OCI-LY7 (cell line): ENCODE data around the gene ZMYND15. TPM values are rescaled to one million over a fixed set of nuclear protein-coding genes. Genes with fewer than 3 reads are reported as not detected.
"Not testable (repeated sequence)": the region's sequence is repeated elsewhere in the genome, so short reads cannot be mapped to it uniquely, and the experiment has no call there.

ENCODE experiments used
- BruUV-seq: library from RNA; stranded (reverse); fragments of 400-500 nt; replicated peaks from 2 replicates; lab custom pipeline; 2021; lab: Mats Ljungman, UMichigan
- CTCF ChIA-PET: fragments of 300-600 bp; sonication (Branson Sonifier 250); formaldehyde crosslinking; loops from one replicate; lab custom pipeline; 2022; ENCODE audit warnings: antibody characterized with exemption; ENCODE audit not compliant: unreplicated experiment; lab: Charles Lee
- POLR2A ChIA-PET: fragments of 300-600 bp; sonication (Branson Sonifier 250); formaldehyde crosslinking; loops from one replicate; lab custom pipeline; 2022; ENCODE audit warnings: antibody characterized with exemption; lab: Charles Lee
- DNase-seq: peaks from one replicate; pipeline ENCODE4 v3.0.0-alpha.2; 2015; ENCODE audit warnings: low spot score
- H2AFZ ChIP-seq: fragments of 200-600 bp; sonication (generic), shearing (Covaris generic); 2 replicates; pipeline ENCODE4 v1.6.1; 2014; ENCODE audit warnings: mild to moderate bottlenecking, antibody characterized with exemption, low read length, moderate library complexity
- H3K27ac ChIP-seq: fragments of 200-600 bp; sonication (generic); 2 replicates; pipeline ENCODE4 v1.5.1; 2014; ENCODE audit warnings: mixed run types, low read depth, mild to moderate bottlenecking, moderate library complexity, low read length, inconsistent platforms; ENCODE audit not compliant: poor library complexity, severe bottlenecking
- H3K36me3 ChIP-seq: fragments of 200-600 bp; sonication (generic); 2 replicates; pipeline ENCODE4 v1.6.1; 2014; ENCODE audit warnings: mild to moderate bottlenecking, antibody characterized with exemption, low read length, moderate library complexity, mixed read lengths; ENCODE audit not compliant: insufficient read depth
- H3K4me1 ChIP-seq: fragments of 200-600 bp; sonication (generic); 2 replicates; pipeline ENCODE4 v1.5.1; 2014; ENCODE audit warnings: mild to moderate bottlenecking, low read length; ENCODE audit not compliant: insufficient read depth, poor library complexity, severe bottlenecking
- H3K4me2 ChIP-seq: fragments of 200-600 bp; sonication (generic); 2 replicates; pipeline ENCODE4 v1.6.1; 2014; ENCODE audit warnings: mild to moderate bottlenecking, low read length
- H3K4me3 ChIP-seq: fragments of 200-600 bp; sonication (generic); 2 replicates; pipeline ENCODE4 v1.5.1; 2014; ENCODE audit warnings: mild to moderate bottlenecking, low read depth, low read length; ENCODE audit not compliant: poor library complexity, severe bottlenecking
- H3K79me2 ChIP-seq: fragments of 200-600 bp; sonication (generic); 2 replicates; pipeline ENCODE4 v1.6.1; 2016; ENCODE audit warnings: low read depth, mild to moderate bottlenecking, low read length, moderate library complexity, mixed read lengths; ENCODE audit not compliant: insufficient read depth
- H3K9me2 ChIP-seq: fragments of 200-600 bp; sonication (generic); 2 replicates; pipeline ENCODE4 v1.6.1; 2016; ENCODE audit warnings: mild to moderate bottlenecking, low read length, mixed read lengths; ENCODE audit not compliant: insufficient read depth
- H3K9me3 ChIP-seq: fragments of 200-600 bp; sonication (generic); 2 replicates; pipeline ENCODE4 v1.6.1; 2014; ENCODE audit warnings: mild to moderate bottlenecking, mixed run types, low read length, mixed read lengths
- H4K20me1 ChIP-seq: fragments of 200-600 bp; sonication (generic); 2 replicates; pipeline ENCODE4 v1.6.1; 2014; ENCODE audit warnings: mild to moderate bottlenecking, antibody characterized with exemption, low read length, moderate library complexity, mixed read lengths; ENCODE audit not compliant: insufficient read depth
- CTCF ChIP-seq: fragments of 200-600 bp; sonication (generic); conservative IDR thresholded peaks from 2 replicates; pipeline ENCODE4 v1.5.1; 2014; ENCODE audit warnings: mild to moderate bottlenecking, antibody characterized with exemption, low read length, moderate library complexity, mixed read lengths
- EZH2phosphoT487 ChIP-seq: fragments of 200-600 bp; sonication (generic); IDR thresholded peaks from 2 replicates; pipeline ENCODE4 v1.6.1; 2018; ENCODE audit warnings: low read depth, borderline replicate concordance, mild to moderate bottlenecking, mixed run types, antibody characterized with exemption, low read length, moderate library complexity, mixed read lengths
- intact Hi-C: fragments of 100-400 bp; cut with micrococcal nuclease; formaldehyde crosslinking; loops from one replicate; pipeline ENCODE4 v1.10.0; 2022; ENCODE audit not compliant: unreplicated experiment
- total RNA-seq, 2 experiments: library from RNA; depleted of rRNA in 1 of 2; stranded (reverse); fragments of >200 nt in 1 of 2; shearing (Covaris generic) in 1 of 2; gene quantifications; 2 replicates each; pipeline ENCODE4 v1.2.3, GENCODE V29; 2014 to 2022

The ZMYND15 gene
- total RNA-seq, 2 experiments from 2014 or later, result not detected

GRCh38 chr17:4711661-4712181, 27.9 kb upstream of the ZMYND15 start:
- Histone ChIP-seq H4K20me1 (no peaks in the 10 kb centered on the region), H3K4me3 (peak overlapping the region; percentile 85), H3K4me2 (peak overlapping the region; percentile 80), H3K27ac (peak overlapping the region; percentile 64), H2AFZ (no peak overlapping the region), H3K4me1 (peaks cover 26% of the 10 kb centered on the region), H3K9me2 (no peaks in the 10 kb centered on the region), H3K36me3 (peaks cover 17% of the 10 kb centered on the region), H3K9me3 (no peaks in the 10 kb centered on the region; the same call in 1 of the 2 replicates), H3K79me2 (peaks cover 17% of the 10 kb centered on the region; the same call in 1 of the 2 replicates)
- CTCF ChIA-PET, result no interaction called here
- BruUV-seq, result no TSS peak
- TF ChIP-seq EZH2phosphoT487 (no peak), CTCF (no peak)
- POLR2A ChIA-PET, result no interaction called here
- intact Hi-C loops, result no loop called here
- DNase-seq, result peak; percentile 35

GRCh38 chr17:4712526-4712925, 27.1 kb upstream of the ZMYND15 start:
- intact Hi-C loops, result no loop called here
- H3K79me2 ChIP-seq, result peaks cover 17% of the 10 kb centered on the region; the same call in 1 of the 2 replicates
- CTCF ChIA-PET, result no interaction called here
- H3K9me3 ChIP-seq, result no peaks in the 10 kb centered on the region; the same call in 1 of the 2 replicates
- POLR2A ChIA-PET, result no interaction called here
- TSS peak; percentile 44 for BruUV-seq
- peak overlapping the region; percentile 80 for H3K4me2 ChIP-seq
- H3K9me2 ChIP-seq, result no peaks in the 10 kb centered on the region
- DNase-seq, result no peak
- H3K36me3 ChIP-seq, result peaks cover 25% of the 10 kb centered on the region
- TF ChIP-seq CTCF (no peak), EZH2phosphoT487 (no peak)
- no peaks in the 10 kb centered on the region for H4K20me1 ChIP-seq
- no peak overlapping the region for H2AFZ ChIP-seq
- no peak overlapping the region for H3K4me3 ChIP-seq
- peaks cover 26% of the 10 kb centered on the region for H3K4me1 ChIP-seq
- no peak overlapping the region for H3K27ac ChIP-seq

- H3K79me2 ChIP-seq, result peaks cover 17% of the 10 kb centered on the region; the same call in 1 of the 2 replicates
- BruUV-seq, H3K9me2 ChIP-seq, H2AFZ ChIP-seq, DNase-seq, H3K4me3 ChIP-seq, CTCF ChIA-PET, H4K20me1 ChIP-seq, H3K27ac ChIP-seq, H3K9me3 ChIP-seq, intact Hi-C loops: not testable (repeated sequence)
- peaks cover 41% of the 10 kb centered on the region for H3K36me3 ChIP-seq
- POLR2A ChIA-PET, result interaction anchor here (0.5 kb wide), 1 partner anchor 421 kb away, joined by 3 read pairs; no protein-coding TSS in a partner anchor
- peak overlapping the region; percentile 41 for H3K4me2 ChIP-seq
- H3K4me1 ChIP-seq, result peaks cover 25% of the 10 kb centered on the region
Measured at GRCh38 chr17:4714340-4715062, 25.1 kb upstream of the ZMYND15 start.
